Gastrocnemius medialis (tissue), 4 donors: Measurements from ENCODE around the gene ZNF396. TPM values are rescaled to one million over a fixed set of nuclear protein-coding genes. Genes with fewer than 3 reads are reported as not detected.

Experiments used
- ATAC-seq, 2 donors: fragments of 150-250 bp; one replicate each; pipeline ENCODE4 v1.9.1; 2016
- DNase-seq, 2 donors: peaks; one replicate each; pipeline ENCODE4 v3.0.0-alpha.2; 2019
- H3K27ac ChIP-seq, 4 donors: fragments of 200-600 bp; sonication (generic); 1 replicate in 1 of 4; 2 replicates in 3 of 4; pipeline ENCODE4 v1.5.1; 2016 to 2018; ENCODE audit warnings: mild to moderate bottlenecking in 2 of 4, moderate library complexity in 1 of 4
- H3K27me3 ChIP-seq, 3 donors: fragments of 200-600 bp; sonication (generic) in 2 of 3; 1 replicate in 1 of 3; 2 replicates in 2 of 3; pipeline versions ENCODE4 v1.5.1 to v1.6.0; 2016 to 2019; ENCODE audit warnings: mild to moderate bottlenecking in 1 of 3, moderate library complexity in 1 of 3
- H3K36me3 ChIP-seq, 2 donors: fragments of 200-600 bp; sonication (generic) in 1 of 2; one replicate each; pipeline ENCODE4 v1.5.1; 2017 to 2018
- H3K4me1 ChIP-seq, 2 donors: fragments of 200-600 bp; sonication (generic) in 1 of 2; one replicate each; pipeline ENCODE4 v1.5.1; 2016 to 2017; ENCODE audit warnings: mild to moderate bottlenecking in 2 of 2
- H3K4me3 ChIP-seq, 4 donors: fragments of 200-600 bp; sonication (generic) in 3 of 4; 1 replicate in 1 of 4; 2 replicates in 3 of 4; pipeline ENCODE4 v1.5.1; 2016 to 2019; ENCODE audit warnings: mild to moderate bottlenecking in 2 of 4
- H3K9me3 ChIP-seq, 3 donors: fragments of 200-600 bp; sonication (generic) in 2 of 3; 1 replicate in 1 of 3; 2 replicates in 2 of 3; pipeline ENCODE4 v1.5.1; 2016 to 2019
- POLR2A ChIP-seq, 2 donors: fragments of 450-650 bp; IDR thresholded peaks; one replicate each; pipeline ENCODE4 v1.6.1; 2017; ENCODE audit warnings: antibody characterized with exemption in 2 of 2, mild to moderate bottlenecking in 2 of 2, moderate library complexity in 2 of 2
- in situ Hi-C, 4 donors: fragments of 200-750 bp; cut with MboI; loops; one replicate each; pipeline versions ENCODE4 v1.15.0 to v1.8.0; 2017; ENCODE audit warnings: low sequenced_read_pairs in 4 of 4
- intact Hi-C: fragments of 100-400 bp; cut with DNase I; formaldehyde crosslinking; loops from one replicate; pipeline ENCODE4 v1.15.1; 2023; ENCODE audit warnings: low total_unique reads
- total RNA-seq, 4 donors: library from RNA; depleted of rRNA; stranded (reverse); fragments of >200 nt; gene quantifications; one replicate each; pipeline versions ENCODE4 v1.1.0 to v1.2.3, GENCODE V29; 2016
- TF ChIP-seq, protein P1 (sequence below), 5 experiments: fragments of 450-650 bp in 3 of 5; fragments of 200-600 bp in 2 of 5; sonication (generic) in 2 of 5; IDR thresholded peaks in 4 of 5; conservative IDR thresholded peaks in 1 of 5; 1 replicate in 4 of 5; 2 replicates in 1 of 5; pipeline ENCODE4 v1.5.1; 2016 to 2019; ENCODE audit warnings: antibody characterized with exemption in 5 of 5, mild to moderate bottlenecking in 3 of 5, moderate library complexity in 3 of 5

Gene ZNF396
- total RNA-seq, 4 donors from 2014 or later = 0.29 to 0.92 (median 0.63) TPM

DNA sequence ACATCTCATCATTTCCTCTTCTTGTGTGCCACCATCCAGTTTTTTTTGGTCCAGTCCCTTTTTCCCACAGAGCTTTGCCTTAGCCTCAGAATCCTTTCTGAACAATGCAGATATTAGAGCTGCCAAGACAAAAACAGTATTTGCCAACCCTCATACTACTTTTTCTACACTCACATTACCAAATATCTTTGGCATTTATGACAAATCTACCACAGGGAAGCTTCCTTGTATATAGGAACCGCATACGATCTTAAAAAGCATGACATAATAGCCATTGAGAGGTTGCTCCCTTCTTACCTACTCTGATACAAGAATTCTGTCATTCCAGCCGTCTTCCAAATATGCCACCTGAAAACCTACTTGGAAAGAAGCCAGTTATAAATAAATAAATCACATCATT lies 42.3 kb downstream of the ZNF396 start:
- H3K4me3 ChIP-seq = no peak overlapping the region
- no peaks in the 10 kb centered on the region for H3K27me3 ChIP-seq
- H3K36me3 ChIP-seq = peaks cover 0 to 86% of the 10 kb centered on the region in 2 donors
- H3K9me3 ChIP-seq = no peaks in the 10 kb centered on the region
- no peak for DNase-seq
- in situ Hi-C loops (no loop called here), intact Hi-C loops (no loop called here)
- no peak for ATAC-seq
- H3K27ac ChIP-seq = no peak overlapping the region
- TF ChIP-seq POLR2A (IDR thresholded peaks at IDR 0.05) = no peak
- TF ChIP-seq, protein P1, sequence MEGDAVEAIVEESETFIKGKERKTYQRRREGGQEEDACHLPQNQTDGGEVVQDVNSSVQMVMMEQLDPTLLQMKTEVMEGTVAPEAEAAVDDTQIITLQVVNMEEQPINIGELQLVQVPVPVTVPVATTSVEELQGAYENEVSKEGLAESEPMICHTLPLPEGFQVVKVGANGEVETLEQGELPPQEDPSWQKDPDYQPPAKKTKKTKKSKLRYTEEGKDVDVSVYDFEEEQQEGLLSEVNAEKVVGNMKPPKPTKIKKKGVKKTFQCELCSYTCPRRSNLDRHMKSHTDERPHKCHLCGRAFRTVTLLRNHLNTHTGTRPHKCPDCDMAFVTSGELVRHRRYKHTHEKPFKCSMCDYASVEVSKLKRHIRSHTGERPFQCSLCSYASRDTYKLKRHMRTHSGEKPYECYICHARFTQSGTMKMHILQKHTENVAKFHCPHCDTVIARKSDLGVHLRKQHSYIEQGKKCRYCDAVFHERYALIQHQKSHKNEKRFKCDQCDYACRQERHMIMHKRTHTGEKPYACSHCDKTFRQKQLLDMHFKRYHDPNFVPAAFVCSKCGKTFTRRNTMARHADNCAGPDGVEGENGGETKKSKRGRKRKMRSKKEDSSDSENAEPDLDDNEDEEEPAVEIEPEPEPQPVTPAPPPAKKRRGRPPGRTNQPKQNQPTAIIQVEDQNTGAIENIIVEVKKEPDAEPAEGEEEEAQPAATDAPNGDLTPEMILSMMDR (IDR thresholded peaks at IDR 0.05 in 4 of 5, conservative IDR thresholded peaks at IDR 0.05 in 1 of 5) = no peak
- H3K4me1 ChIP-seq = peaks cover 11 to 18% of the 10 kb centered on the region in 2 donors

DNA sequence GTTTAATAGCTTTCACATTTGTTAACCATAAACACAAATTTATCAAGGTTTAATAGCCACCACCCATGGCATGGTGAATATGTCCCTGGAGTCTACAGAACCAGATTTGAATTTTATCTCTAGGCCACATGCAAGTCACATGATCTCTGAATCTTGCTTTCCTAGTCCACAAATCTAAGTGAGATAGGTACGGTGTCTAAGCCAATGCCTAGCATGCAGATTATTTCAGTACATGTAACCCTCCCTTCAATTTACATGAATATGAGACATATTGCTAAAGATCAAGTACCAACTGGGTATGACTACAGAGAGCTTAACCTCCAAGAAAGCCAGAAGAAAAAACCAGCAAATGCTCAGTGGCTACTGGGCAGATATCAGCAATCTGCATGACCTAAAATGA lies 42.9 kb downstream of the ZNF396 start:
- no peak overlapping the region for H3K4me3 ChIP-seq
- in situ Hi-C loops = no loop called here
- H3K27me3 ChIP-seq = no peaks in the 10 kb centered on the region
- intact Hi-C loops = no loop called here
- peaks cover 7 to 15% of the 10 kb centered on the region in 2 donors for H3K4me1 ChIP-seq
- H3K27ac ChIP-seq = no peak overlapping the region
- no peak for DNase-seq
- H3K9me3 ChIP-seq = no peaks in the 10 kb centered on the region
- TF ChIP-seq POLR2A (IDR thresholded peaks at IDR 0.05) = no peak
- TF ChIP-seq, protein P1 (IDR thresholded peaks at IDR 0.05 in 4 of 5, conservative IDR thresholded peaks at IDR 0.05 in 1 of 5) = no peak
- no peak for ATAC-seq
- peaks cover 0 to 80% of the 10 kb centered on the region in 2 donors for H3K36me3 ChIP-seq

DNA sequence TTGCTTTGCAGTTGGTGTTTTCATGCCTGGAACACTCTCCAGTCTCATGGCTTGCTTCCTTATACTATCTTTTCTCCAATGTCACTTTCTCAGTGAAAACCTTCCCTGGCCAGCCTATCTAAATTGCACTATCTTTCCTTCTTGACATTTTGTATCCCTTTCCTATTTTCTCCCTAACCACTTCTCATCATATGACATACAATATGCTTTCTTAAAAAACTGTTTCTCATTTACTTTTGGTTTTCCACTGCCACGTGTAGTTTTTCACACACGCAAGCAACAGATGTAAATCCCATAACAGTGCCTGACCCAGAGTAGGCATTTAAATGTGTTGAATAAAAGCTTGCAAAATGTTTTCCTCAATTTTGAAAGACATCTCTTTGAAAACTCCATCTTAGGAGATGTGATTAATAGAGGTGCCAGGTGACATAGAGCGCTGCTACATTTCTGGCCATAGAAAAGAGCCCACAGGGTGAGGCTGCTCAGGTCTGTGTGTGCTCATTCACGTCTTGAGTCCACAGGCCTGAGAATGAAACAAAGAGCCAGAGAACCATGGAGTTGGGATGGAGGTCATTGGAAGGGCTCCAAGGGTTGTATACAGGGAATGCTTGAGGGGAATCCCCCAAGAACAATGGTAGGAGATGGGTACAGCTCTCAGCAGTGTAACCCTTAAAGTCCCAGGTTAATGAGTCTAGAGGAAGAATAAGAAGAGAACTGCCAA lies 45.6 kb downstream of the ZNF396 start:
- H3K36me3 ChIP-seq = peaks cover 0 to 53% of the 10 kb centered on the region in 2 donors

DNA sequence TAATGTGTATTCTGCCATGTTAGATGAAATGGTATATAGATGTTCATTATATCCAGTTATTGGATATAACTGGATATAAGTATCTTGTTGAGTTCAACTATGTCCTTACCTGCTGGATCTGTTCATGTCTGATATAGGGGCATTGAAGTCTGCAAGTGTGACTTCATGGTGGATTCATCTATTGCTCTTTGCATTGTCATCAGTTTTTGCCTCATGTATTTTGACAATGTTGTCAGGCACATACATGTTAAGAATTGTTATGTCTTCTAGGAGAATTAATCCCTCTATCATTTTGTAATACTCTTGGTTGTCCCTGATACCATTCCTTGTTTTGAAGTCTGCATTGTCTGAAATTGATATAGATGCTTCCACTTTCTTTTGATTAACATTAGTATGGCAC lies 48.3 kb downstream of the ZNF396 start:
- peaks cover 0 to under 1% of the 10 kb centered on the region in 2 donors for H3K4me1 ChIP-seq
- in situ Hi-C loops = no loop called here

More for the DNA sequence above, 45.6 kb downstream of the ZNF396 start:
- no peak overlapping the region for H3K27ac ChIP-seq
- ATAC-seq = no peak
- in situ Hi-C loops (no loop called here), intact Hi-C loops (no loop called here)
- H3K4me3 ChIP-seq = no peak overlapping the region
- no peak for DNase-seq
- H3K27me3 ChIP-seq = no peaks in the 10 kb centered on the region
- peaks cover 0 to 15% of the 10 kb centered on the region in 2 donors for H3K4me1 ChIP-seq
- H3K9me3 ChIP-seq = no peaks in the 10 kb centered on the region
- TF ChIP-seq POLR2A (IDR thresholded peaks at IDR 0.05) = no peak
- TF ChIP-seq, protein P1 (IDR thresholded peaks at IDR 0.05 in 4 of 5, conservative IDR thresholded peaks at IDR 0.05 in 1 of 5) = no peak

More for the DNA sequence above, 48.3 kb downstream of the ZNF396 start:
- ATAC-seq (no peak), DNase-seq (no peak)
- intact Hi-C loops = no loop called here
- Histone ChIP-seq H3K4me3 (no peak overlapping the region), H3K27me3 (no peaks in the 10 kb centered on the region), H3K36me3 (peaks cover 0 to 28% of the 10 kb centered on the region in 2 donors), H3K9me3 (no peaks in the 10 kb centered on the region), H3K27ac (no peak overlapping the region)
- no peak for TF ChIP-seq POLR2A (IDR thresholded peaks at IDR 0.05)
- TF ChIP-seq, protein P1 (IDR thresholded peaks at IDR 0.05 in 4 of 5, conservative IDR thresholded peaks at IDR 0.05 in 1 of 5) = no peak
